Stimulated activated memory B cell treated with anti-CD40 and anti-IgM and Interleukin-4, amounts not matched to agents 10 μg/mL and 1 μg/mL and 100 μg/mL, for 72 hours (primary cell): Measurements from ENCODE around the gene KIAA1328.

Experiments
- ATAC-seq: fragments of 150-1000 bp; cut with Tn5 transposase; 2 replicates; pipeline ENCODE4 v1.10.0; 2021
- H3K27ac Mint-ChIP-seq: one replicate; pipeline ENCODE4 v1.8.0; 2022; ENCODE audit warnings: mild to moderate bottlenecking, mixed read lengths
- H3K27me3 Mint-ChIP-seq: one replicate; pipeline ENCODE4 v1.8.0; 2022; ENCODE audit warnings: mixed read lengths
- H3K36me3 Mint-ChIP-seq: one replicate; pipeline ENCODE4 v1.8.0; 2022; ENCODE audit warnings: mixed read lengths
- H3K4me1 Mint-ChIP-seq: one replicate; pipeline ENCODE4 v1.8.0; 2022; ENCODE audit warnings: mixed read lengths
- H3K4me3 Mint-ChIP-seq: one replicate; pipeline ENCODE4 v1.8.0; 2022; ENCODE audit warnings: mild to moderate bottlenecking, moderate library complexity, mixed read lengths
- H3K9me3 Mint-ChIP-seq: one replicate; pipeline ENCODE4 v1.8.0; 2022; ENCODE audit warnings: mixed read lengths

Gene KIAA1328

DNA sequence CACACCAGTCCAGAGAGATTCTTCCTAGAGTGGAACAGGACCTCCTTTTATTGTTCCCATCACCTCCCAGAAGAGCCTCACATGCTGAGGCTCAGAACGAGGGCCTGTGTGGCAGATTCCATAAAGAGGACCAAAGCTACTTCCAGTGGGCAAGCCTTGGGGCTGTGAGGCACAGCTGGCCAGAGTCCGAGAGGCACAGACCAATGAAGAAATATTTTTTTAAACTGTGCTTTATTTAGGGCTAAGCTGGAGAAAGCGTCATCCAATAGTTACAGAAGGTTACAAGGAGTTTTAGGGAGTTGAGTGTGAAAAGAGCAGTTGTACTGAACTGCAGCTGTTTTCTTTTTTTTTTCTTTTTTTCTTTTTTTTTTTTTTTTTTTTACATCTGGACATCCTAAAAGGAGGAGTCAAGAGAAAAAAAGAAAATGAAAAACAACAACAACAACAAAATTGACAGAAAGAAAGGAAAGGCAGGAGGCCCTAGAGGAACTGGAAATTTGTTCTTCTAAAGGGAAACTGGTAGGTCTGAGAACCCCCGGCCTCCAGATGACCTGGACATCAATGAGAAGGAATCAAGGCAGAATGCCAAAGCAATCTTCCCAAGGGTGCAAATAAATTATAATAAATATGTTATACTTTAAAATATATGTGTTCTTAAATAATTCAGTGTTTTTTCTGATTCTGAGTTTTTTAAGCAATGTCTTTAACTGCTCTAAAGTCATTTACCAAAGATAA lies 414.1 kb downstream of the KIAA1328 start:
- H3K9me3 Mint-ChIP-seq = no peaks in the 10 kb centered on the region
- no peaks in the 10 kb centered on the region for H3K36me3 Mint-ChIP-seq
- H3K4me1 Mint-ChIP-seq = peaks cover 6% of the 10 kb centered on the region
- H3K27me3 Mint-ChIP-seq = peaks cover 34% of the 10 kb centered on the region
- H3K4me3 Mint-ChIP-seq = no peak overlapping the region
- H3K27ac Mint-ChIP-seq = no peak overlapping the region
- no peak for ATAC-seq

- Mint-ChIP-seq H3K27ac (no peak overlapping the region), H3K4me3 (no peak overlapping the region), H3K27me3 (peaks cover 39% of the 10 kb centered on the region)
These were observed 414.8 kb downstream of the KIAA1328 start for GRCh38 chr18:37243741-37244140.

DNA sequence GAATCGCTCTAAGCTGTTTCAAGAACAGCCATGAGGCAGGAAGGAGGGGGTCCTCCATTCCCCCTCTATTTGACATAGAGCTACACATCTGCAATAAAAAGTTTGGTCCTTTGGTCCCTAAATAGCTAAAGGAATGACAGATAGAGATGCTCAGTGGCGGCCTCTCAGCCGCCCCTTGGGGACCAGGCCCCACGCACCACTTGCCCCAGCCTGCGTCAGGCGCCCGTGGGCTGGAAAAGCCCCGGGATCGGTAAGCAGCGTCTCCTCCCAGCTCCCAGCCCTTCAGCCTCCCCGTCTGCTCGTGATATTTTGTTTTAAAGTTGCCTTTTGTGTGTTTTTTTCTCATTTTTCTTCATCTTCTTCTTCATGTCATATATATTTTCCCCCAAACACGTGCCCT lies 415.7 kb downstream of the KIAA1328 start:
- ATAC-seq = no peak
- Mint-ChIP-seq H3K4me3 (no peak overlapping the region), H3K27ac (no peak overlapping the region), H3K27me3 (peaks cover 48% of the 10 kb centered on the region), H3K4me1 (peaks cover 6% of the 10 kb centered on the region), H3K36me3 (no peaks in the 10 kb centered on the region), H3K9me3 (no peaks in the 10 kb centered on the region)

More at GRCh38 chr18:37243741-37244140, 414.8 kb downstream of the KIAA1328 start:
- peaks cover 6% of the 10 kb centered on the region for H3K4me1 Mint-ChIP-seq
- no peaks in the 10 kb centered on the region for H3K9me3 Mint-ChIP-seq
- H3K36me3 Mint-ChIP-seq = no peaks in the 10 kb centered on the region
- no peak for ATAC-seq

- no peak for ATAC-seq
- Mint-ChIP-seq H3K27ac (no peak overlapping the region), H3K9me3 (no peaks in the 10 kb centered on the region), H3K36me3 (no peaks in the 10 kb centered on the region), H3K27me3 (peaks cover 70% of the 10 kb centered on the region), H3K4me1 (peaks cover 6% of the 10 kb centered on the region), H3K4me3 (no peak overlapping the region)
These were observed 417.9 kb downstream of the KIAA1328 start for GRCh38 chr18:37246779-37247340.

DNA sequence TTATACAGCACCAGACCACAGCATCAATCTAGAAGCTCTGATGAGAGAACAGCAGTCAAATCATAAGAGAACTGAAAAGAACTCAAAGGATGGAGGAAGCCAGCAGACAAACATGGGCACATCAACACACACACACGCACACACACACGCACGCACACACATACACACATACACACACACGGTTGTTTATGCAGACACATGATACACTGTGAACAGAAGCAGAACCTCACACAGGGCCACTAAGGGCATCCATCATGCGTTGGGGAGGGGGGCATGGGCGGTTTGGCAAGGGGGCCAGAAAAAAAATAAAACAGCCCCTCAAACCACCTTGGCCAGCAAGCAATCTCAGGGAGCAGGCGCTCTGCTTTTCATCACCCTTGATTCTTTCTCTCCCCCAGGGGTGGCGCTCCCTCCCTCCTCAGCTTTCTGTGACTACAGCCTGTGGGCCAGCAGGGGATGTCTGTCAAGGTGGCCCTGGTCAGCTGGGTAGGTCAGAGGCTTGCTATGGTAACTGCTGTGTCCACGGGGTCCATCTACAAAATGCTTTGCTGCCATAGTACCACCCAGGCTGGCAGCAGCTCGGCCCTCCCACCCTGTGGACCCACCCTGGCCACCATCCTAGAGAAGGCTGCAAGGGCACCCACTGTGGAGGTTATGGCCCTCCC lies 418.7 kb downstream of the KIAA1328 start:
- no peak overlapping the region for H3K27ac Mint-ChIP-seq
- peaks cover 6% of the 10 kb centered on the region for H3K4me1 Mint-ChIP-seq
- peaks cover 72% of the 10 kb centered on the region for H3K27me3 Mint-ChIP-seq
- H3K36me3 Mint-ChIP-seq = no peaks in the 10 kb centered on the region
- no peaks in the 10 kb centered on the region for H3K9me3 Mint-ChIP-seq
- H3K4me3 Mint-ChIP-seq = no peak overlapping the region
- no peak for ATAC-seq

- Mint-ChIP-seq H3K4me1 (peaks cover 6% of the 10 kb centered on the region), H3K27me3 (peaks cover 72% of the 10 kb centered on the region), H3K27ac (no peak overlapping the region), H3K9me3 (no peaks in the 10 kb centered on the region), H3K36me3 (no peaks in the 10 kb centered on the region), H3K4me3 (no peak overlapping the region)
- no peak for ATAC-seq
These were observed 419.4 kb downstream of the KIAA1328 start for GRCh38 chr18:37248281-37248680.

GRCh38 chr18:37249171-37249886 lies 420.4 kb downstream of the KIAA1328 start:
- no peak for ATAC-seq
- no peaks in the 10 kb centered on the region for H3K9me3 Mint-ChIP-seq

DNA sequence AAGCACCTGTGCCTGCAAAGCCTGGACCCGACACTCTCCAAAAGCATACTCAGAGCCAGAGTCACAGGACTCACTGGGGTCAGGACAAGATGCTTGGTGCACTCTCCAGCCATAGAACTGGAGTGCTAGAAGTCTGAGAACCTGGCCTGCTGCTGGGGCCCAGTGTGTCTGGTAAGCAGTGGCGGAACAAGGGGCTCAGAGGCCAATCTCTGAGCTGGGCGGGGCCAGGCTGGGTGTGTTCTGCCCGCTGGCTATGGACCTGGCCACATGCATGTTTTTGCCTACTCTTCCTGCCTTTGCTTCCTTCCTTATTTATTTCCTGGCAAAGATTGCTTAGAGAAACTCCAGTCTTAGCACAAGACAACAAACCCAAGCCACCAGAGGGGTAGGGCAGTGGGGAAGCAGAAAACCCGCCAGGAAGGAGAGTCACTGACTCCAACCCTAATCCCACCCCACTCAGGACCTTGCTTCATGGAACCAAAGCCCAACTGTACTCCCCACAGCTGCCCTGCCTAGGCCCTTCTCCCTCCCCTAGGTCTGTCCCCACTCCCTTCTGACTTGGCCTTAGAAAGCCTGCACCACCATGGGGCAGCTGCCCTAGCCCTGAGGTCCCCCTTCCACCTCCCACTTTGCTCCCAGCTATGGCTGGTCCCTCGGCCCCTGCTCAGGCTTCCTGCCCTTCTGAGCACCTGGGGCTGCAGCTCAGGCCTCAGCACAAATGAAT lies 421.1 kb downstream of the KIAA1328 start:
- H3K9me3 Mint-ChIP-seq = no peaks in the 10 kb centered on the region
- H3K36me3 Mint-ChIP-seq = no peaks in the 10 kb centered on the region
- no peak for ATAC-seq
- no peak overlapping the region for H3K4me3 Mint-ChIP-seq
- no peak overlapping the region for H3K27ac Mint-ChIP-seq
- H3K4me1 Mint-ChIP-seq = peaks cover 7% of the 10 kb centered on the region
- H3K27me3 Mint-ChIP-seq = peaks cover 62% of the 10 kb centered on the region

More at GRCh38 chr18:37249171-37249886, 420.4 kb downstream of the KIAA1328 start:
- Mint-ChIP-seq H3K27ac (no peak overlapping the region), H3K36me3 (no peaks in the 10 kb centered on the region), H3K4me3 (no peak overlapping the region), H3K27me3 (peaks cover 62% of the 10 kb centered on the region), H3K4me1 (no peaks in the 10 kb centered on the region)

DNA sequence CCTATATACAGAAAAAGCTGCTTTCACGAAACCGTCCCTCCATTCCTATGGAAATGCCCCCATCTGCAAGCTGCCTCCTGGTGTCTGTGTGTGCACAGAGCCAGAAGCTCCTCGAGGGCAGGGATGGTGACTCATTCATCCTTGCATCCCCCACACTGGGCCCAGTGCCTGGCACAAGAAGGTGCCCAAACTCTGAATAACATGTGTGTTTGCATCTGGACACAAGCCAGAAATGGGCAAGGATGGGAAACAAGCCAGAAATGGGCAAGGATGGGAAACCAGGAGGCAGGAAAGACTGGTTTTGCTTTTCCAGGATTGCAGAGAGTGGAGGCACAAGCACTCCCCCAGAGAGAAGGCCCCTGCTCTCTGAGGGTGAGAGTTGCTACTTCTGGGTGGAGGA lies 422.8 kb downstream of the KIAA1328 start:
- no peak overlapping the region for H3K4me3 Mint-ChIP-seq
- H3K9me3 Mint-ChIP-seq = no peaks in the 10 kb centered on the region
- peaks cover 7% of the 10 kb centered on the region for H3K4me1 Mint-ChIP-seq
- ATAC-seq = no peak
- H3K27me3 Mint-ChIP-seq = peaks cover 74% of the 10 kb centered on the region
- H3K36me3 Mint-ChIP-seq = no peaks in the 10 kb centered on the region
- H3K27ac Mint-ChIP-seq = no peak overlapping the region

- Mint-ChIP-seq H3K36me3 (no peaks in the 10 kb centered on the region), H3K4me3 (no peak overlapping the region), H3K4me1 (peaks cover 7% of the 10 kb centered on the region), H3K9me3 (no peaks in the 10 kb centered on the region), H3K27ac (no peak overlapping the region), H3K27me3 (peaks cover 81% of the 10 kb centered on the region)
- no peak for ATAC-seq
These were observed 423.4 kb downstream of the KIAA1328 start for GRCh38 chr18:37252342-37252741.

- H3K27me3 Mint-ChIP-seq = peaks cover 85% of the 10 kb centered on the region
- H3K9me3 Mint-ChIP-seq = no peaks in the 10 kb centered on the region
- no peak for ATAC-seq
- no peak overlapping the region for H3K27ac Mint-ChIP-seq
- no peak overlapping the region for H3K4me3 Mint-ChIP-seq
- H3K4me1 Mint-ChIP-seq = peaks cover 7% of the 10 kb centered on the region
- no peaks in the 10 kb centered on the region for H3K36me3 Mint-ChIP-seq
These were observed 424.0 kb downstream of the KIAA1328 start for GRCh38 chr18:37252854-37253393.

DNA sequence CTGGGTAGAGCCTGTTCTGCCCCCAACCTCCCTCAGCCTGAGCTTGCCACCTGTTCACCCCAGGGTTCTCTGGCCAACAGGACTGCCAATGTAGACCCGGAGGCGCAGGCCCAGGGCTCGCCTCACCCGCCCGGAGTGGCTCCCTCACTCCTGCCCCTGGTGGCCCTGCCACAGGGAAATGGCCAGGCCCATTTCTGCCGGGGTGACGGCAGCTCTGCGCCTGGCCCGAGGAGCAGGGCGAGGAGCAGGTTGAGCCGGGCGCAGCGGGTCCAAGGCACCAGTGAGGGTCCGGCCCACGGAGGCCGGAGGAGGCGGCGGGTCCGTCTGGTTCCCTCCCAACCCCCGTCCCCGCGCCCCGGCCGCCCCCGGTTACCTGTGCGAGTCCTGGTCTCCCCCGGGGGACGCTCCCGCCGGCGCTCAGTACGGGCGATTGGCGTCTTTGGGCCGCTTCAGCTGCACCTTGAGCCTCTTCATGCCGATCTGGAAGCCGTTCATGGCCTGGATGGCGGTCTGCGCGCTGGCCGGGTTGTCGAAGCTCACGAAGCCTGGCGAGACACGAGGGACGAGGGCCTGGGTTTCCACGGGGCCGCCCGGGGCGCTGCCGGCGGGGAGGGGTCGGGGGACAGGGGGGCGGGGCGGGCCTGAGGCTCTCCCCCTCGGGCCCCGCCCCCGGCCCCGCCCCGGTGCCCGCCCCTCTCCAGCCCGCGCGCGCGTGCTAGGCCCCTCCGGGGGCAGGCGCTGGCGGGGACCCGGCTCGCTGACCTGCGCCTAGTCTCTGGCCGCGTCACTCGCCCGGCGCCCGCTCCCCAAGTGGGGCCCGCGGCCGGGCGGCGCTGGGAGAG lies 424.7 kb downstream of the KIAA1328 start:
- no peak overlapping the region for H3K27ac Mint-ChIP-seq
- no peaks in the 10 kb centered on the region for H3K9me3 Mint-ChIP-seq
- ATAC-seq = peak; percentile 35
- peaks cover 7% of the 10 kb centered on the region for H3K4me1 Mint-ChIP-seq
- H3K36me3 Mint-ChIP-seq = no peaks in the 10 kb centered on the region
- H3K4me3 Mint-ChIP-seq = peak overlapping the region; percentile 38
- peaks cover 88% of the 10 kb centered on the region for H3K27me3 Mint-ChIP-seq

- ATAC-seq = peak; percentile 2
- Mint-ChIP-seq H3K4me1 (peaks cover 7% of the 10 kb centered on the region), H3K4me3 (peak overlapping the region; percentile 48), H3K36me3 (no peaks in the 10 kb centered on the region), H3K9me3 (no peaks in the 10 kb centered on the region), H3K27ac (no peak overlapping the region), H3K27me3 (peaks cover 86% of the 10 kb centered on the region)
These were observed 425.4 kb downstream of the KIAA1328 start for GRCh38 chr18:37254236-37254754.

- Mint-ChIP-seq H3K27me3 (peaks cover 80% of the 10 kb centered on the region), H3K4me3 (peak overlapping the region; percentile 48), H3K36me3 (no peaks in the 10 kb centered on the region), H3K9me3 (no peaks in the 10 kb centered on the region), H3K4me1 (peaks cover 7% of the 10 kb centered on the region), H3K27ac (no peak overlapping the region)
- no peak for ATAC-seq
These were observed 426.0 kb downstream of the KIAA1328 start for GRCh38 chr18:37254973-37255372.
